Astrocyte of the spinal cord (primary cell): ENCODE data around the gene TST.

Experiments
- DNase-seq: peaks from one replicate; pipeline ENCODE4 v3.0.0; 2011; ENCODE audit warnings: low read depth, low spot score
- H3K4me3 ChIP-seq: 2 replicates; pipeline ENCODE4 v1.5.1; 2011; ENCODE audit warnings: low read depth, mild to moderate bottlenecking, low read length, moderate library complexity
- CTCF ChIP-seq: IDR thresholded peaks from 2 replicates; pipeline ENCODE4 v1.5.1; 2012; ENCODE audit warnings: low read depth, mild to moderate bottlenecking, low read length, inconsistent platforms
- in situ Hi-C: cut with HindIII; loops from 2 replicates; pipeline ENCODE4 v1.10.0; 2017; ENCODE audit warnings: low sequenced_read_pairs

The TST gene

GRCh38 chr22:37019309-37020191, at the start of gene TST, which contains the start of gene MPST:
Gene TST, minus strand, starts transcription at chr22:37019447. Its CDS starts 715 bp downstream, at chr22:37018732.
Gene MPST, plus strand, starts transcription at chr22:37019742. Its CDS starts 95 bp downstream, at chr22:37019837.
- in situ Hi-C loops: no loop called here
- DNase-seq: peak; percentile 64
- peak within 1 kb of the TSS; percentile 84 for H3K4me3 ChIP-seq
- TF ChIP-seq CTCF: no peak

GRCh38 chr22:37068859-37069258, 49.6 kb upstream of the TST start:
- DNase-seq: no peak
- no peak for TF ChIP-seq CTCF
- H3K4me3 ChIP-seq: no peak overlapping the region
- in situ Hi-C loops: no loop called here

GRCh38 chr22:37067428-37067827, 48.2 kb upstream of the TST start:
- no peak for TF ChIP-seq CTCF
- no peak overlapping the region for H3K4me3 ChIP-seq
- in situ Hi-C loops: no loop called here
- DNase-seq: no peak

GRCh38 chr22:37065961-37066360, 46.7 kb upstream of the TST start:
- DNase-seq: no peak
- TF ChIP-seq CTCF: no peak
- in situ Hi-C loops: no loop called here
- H3K4me3 ChIP-seq: no peak overlapping the region

GRCh38 chr22:37065180-37065579, 45.9 kb upstream of the TST start:
- TF ChIP-seq CTCF: no peak
- in situ Hi-C loops: no loop called here
- H3K4me3 ChIP-seq: no peak overlapping the region
- no peak for DNase-seq

- no peak for TF ChIP-seq CTCF
- in situ Hi-C loops: no loop called here
- H3K4me3 ChIP-seq: no peak overlapping the region
- DNase-seq: no peak
Observed at GRCh38 chr22:37064553-37064952, 45.3 kb upstream of the TST start.
